GM21717 (cell line): ENCODE measurements around the gene TOLLIP.

Experiments used
- ATAC-seq: cut with Tn5 transposase; IDR thresholded peaks from one replicate; pipeline ENCODE4 v1.9.1; 2021; ENCODE audit warnings: mild to moderate bottlenecking, moderate library complexity; ENCODE audit not compliant: unreplicated experiment

The TOLLIP gene

GRCh38 chr11:1234771-1235305 is 74.6 kb downstream of the TOLLIP start:
- ATAC-seq: no peak

GRCh38 chr11:1234054-1234720 is 75.2 kb downstream of the TOLLIP start:
- no peak for ATAC-seq

- ATAC-seq: no peak
Measured at GRCh38 chr11:1233351-1234053, 75.9 kb downstream of the TOLLIP start.

- ATAC-seq: no peak
Measured at GRCh38 chr11:1232883-1233321, 76.5 kb downstream of the TOLLIP start.

GRCh38 chr11:1232021-1232882 is 77.2 kb downstream of the TOLLIP start:
- ATAC-seq: no peak

- no peak for ATAC-seq
Measured at GRCh38 chr11:1231396-1232020, 77.9 kb downstream of the TOLLIP start.

- no peak for ATAC-seq
Measured at GRCh38 chr11:1230456-1231395, 78.7 kb downstream of the TOLLIP start.

- no peak for ATAC-seq
Measured at GRCh38 chr11:1230121-1230455, 79.3 kb downstream of the TOLLIP start.

- ATAC-seq: no peak
Measured at GRCh38 chr11:1229471-1230120, 79.8 kb downstream of the TOLLIP start.

GRCh38 chr11:1228921-1229451 is 80.4 kb downstream of the TOLLIP start:
- no peak for ATAC-seq

GRCh38 chr11:1228101-1228821 is 81.2 kb downstream of the TOLLIP start:
- ATAC-seq: no peak

GRCh38 chr11:1227551-1228100 is 81.8 kb downstream of the TOLLIP start:
- no peak for ATAC-seq

GRCh38 chr11:1226986-1227550 is 82.4 kb downstream of the TOLLIP start:
- ATAC-seq: no peak

- no peak for ATAC-seq
Measured at GRCh38 chr11:1226226-1226985, 83.0 kb downstream of the TOLLIP start.

GRCh38 chr11:1225386-1226225 is 83.8 kb downstream of the TOLLIP start:
- ATAC-seq: no peak
